Epithelial cell of esophagus (primary cell): Measurements from ENCODE around the gene KANTR.

ENCODE experiments used
- DNase-seq: peaks from one replicate; pipeline ENCODE4 v3.0.0; 2010; ENCODE audit warnings: low read depth
- H3K4me3 ChIP-seq: 2 replicates; pipeline ENCODE4 v1.5.1; 2011; ENCODE audit warnings: mild to moderate bottlenecking, low read length, control low read depth
- TF ChIP-seq, protein P1 (sequence below): IDR thresholded peaks from 2 replicates; pipeline ENCODE4 v1.5.1; 2011; ENCODE audit warnings: low read depth, mild to moderate bottlenecking, low read length, control low read depth, inconsistent platforms; ENCODE audit not compliant: insufficient read depth; ENCODE audit errors: missing control alignments

Gene KANTR

DNA sequence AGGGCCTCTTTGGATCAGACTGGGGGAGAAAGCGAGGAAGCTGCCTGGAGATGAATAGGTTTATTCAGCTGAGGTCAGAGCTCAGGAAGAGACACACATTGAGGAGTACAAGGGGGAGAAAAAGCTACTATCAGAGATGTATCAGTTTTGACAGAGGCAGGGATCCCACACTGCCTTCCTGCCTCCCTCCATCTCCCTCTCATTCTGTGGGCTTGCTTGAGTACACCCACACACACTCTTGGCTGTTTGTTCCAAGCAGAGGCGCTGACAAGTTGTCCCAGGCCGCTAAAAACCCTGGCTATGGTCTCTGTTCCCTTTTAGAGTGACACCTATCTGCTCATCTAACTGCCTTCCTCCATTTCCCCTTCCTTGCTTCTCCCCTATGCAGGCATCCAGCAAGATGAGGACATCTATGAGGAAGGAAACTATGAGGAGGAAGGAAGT lies 6.5 kb upstream of the KANTR start:
- TF ChIP-seq, protein P1, sequence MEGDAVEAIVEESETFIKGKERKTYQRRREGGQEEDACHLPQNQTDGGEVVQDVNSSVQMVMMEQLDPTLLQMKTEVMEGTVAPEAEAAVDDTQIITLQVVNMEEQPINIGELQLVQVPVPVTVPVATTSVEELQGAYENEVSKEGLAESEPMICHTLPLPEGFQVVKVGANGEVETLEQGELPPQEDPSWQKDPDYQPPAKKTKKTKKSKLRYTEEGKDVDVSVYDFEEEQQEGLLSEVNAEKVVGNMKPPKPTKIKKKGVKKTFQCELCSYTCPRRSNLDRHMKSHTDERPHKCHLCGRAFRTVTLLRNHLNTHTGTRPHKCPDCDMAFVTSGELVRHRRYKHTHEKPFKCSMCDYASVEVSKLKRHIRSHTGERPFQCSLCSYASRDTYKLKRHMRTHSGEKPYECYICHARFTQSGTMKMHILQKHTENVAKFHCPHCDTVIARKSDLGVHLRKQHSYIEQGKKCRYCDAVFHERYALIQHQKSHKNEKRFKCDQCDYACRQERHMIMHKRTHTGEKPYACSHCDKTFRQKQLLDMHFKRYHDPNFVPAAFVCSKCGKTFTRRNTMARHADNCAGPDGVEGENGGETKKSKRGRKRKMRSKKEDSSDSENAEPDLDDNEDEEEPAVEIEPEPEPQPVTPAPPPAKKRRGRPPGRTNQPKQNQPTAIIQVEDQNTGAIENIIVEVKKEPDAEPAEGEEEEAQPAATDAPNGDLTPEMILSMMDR = no peak
- no peak overlapping the region for H3K4me3 ChIP-seq
- DNase-seq = no peak

GRCh38 chrX:53088136-53088974 lies 5.6 kb upstream of the KANTR start:
- H3K4me3 ChIP-seq = peak overlapping the region; percentile 47
- TF ChIP-seq, protein P1 = no peak
- DNase-seq = peak; percentile 89

GRCh38 chrX:53089224-53089842 lies 4.6 kb upstream of the KANTR start:
- DNase-seq = peak; percentile 65
- peak overlapping the region; percentile 47 for H3K4me3 ChIP-seq
- TF ChIP-seq, protein P1 = peak; percentile 82

DNA sequence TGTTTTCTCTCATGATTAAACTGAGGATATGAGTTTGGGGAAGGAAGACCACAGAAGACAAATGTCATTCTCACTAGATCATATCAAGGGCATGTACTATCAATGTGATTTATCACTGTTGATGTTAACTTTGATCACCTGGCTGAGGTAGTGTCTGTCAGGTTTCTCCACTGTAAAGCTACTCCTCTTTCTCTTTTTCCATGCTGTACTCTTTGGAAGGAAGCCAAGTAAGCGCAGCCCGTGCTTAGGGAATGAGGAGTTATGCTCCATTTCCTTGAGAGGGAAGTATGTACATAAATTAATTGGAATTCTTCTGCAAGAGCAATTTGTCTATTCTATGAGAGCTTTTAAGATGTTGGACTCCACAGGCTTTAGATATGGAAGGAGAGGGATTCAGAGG lies 4.0 kb upstream of the KANTR start:
- TF ChIP-seq, protein P1 = no peak
- H3K4me3 ChIP-seq = no peak overlapping the region
- no peak for DNase-seq

DNA sequence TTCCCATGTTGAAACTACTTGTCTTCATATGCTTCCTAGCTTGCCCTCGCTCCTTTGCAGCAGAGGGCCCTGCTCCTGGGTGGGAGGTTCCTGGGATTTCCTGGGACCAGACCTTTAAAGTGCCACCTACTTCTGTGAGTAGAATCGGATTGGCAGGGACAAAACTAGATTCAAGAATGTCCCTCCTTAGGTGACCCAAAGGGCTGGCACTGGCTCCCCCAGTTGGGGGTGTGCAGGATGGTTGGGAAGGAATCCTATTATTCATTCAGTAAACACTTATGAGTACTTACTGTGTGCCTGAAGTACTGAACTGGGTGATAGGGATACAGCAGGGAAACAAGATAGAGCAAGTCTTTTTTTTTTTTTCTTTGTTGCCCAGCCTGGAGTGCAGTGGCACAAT lies 2.6 kb upstream of the KANTR start:
- no peak overlapping the region for H3K4me3 ChIP-seq
- no peak for DNase-seq
- TF ChIP-seq, protein P1 = no peak

- TF ChIP-seq, protein P1 = peak; percentile 50
- peak overlapping the region; percentile 67 for H3K4me3 ChIP-seq
- peak; percentile 85 for DNase-seq
These were observed 726 bp upstream of the KANTR start for GRCh38 chrX:53093177-53093655.
